Neural cell (in vitro differentiated cells): ENCODE measurements around the gene SMIM38.

Experiments
- EP300 ChIP-seq: fragments of 450-650 bp; conservative IDR thresholded peaks from 2 replicates; pipeline ENCODE4 v1.6.1; 2014; ENCODE audit warnings: antibody characterized with exemption, mild to moderate bottlenecking, moderate library complexity; ENCODE audit not compliant: poor library complexity, severe bottlenecking
- EZH2 ChIP-seq: fragments of 200-600, 300-800 bp; shearing (Covaris generic), sonication (generic); IDR thresholded peaks from 2 replicates; pipeline ENCODE4 v1.6.1; 2014; ENCODE audit warnings: antibody characterized with exemption, low read length, borderline replicate concordance, mild to moderate bottlenecking; ENCODE audit not compliant: insufficient read depth, poor library complexity, severe bottlenecking
- MXI1 ChIP-seq: fragments of 450-650 bp; conservative IDR thresholded peaks from 2 replicates; pipeline ENCODE4 v1.6.1; 2014; ENCODE audit warnings: antibody characterized with exemption, mild to moderate bottlenecking; ENCODE audit not compliant: poor library complexity, severe bottlenecking
- POLR2AphosphoS5 ChIP-seq: IDR thresholded peaks from 2 replicates; pipeline ENCODE4 v1.6.1; 2012
- RAD21 ChIP-seq: fragments of 450-650 bp; conservative IDR thresholded peaks from 2 replicates; pipeline ENCODE4 v1.6.1; 2014; ENCODE audit warnings: antibody characterized with exemption, mild to moderate bottlenecking, moderate library complexity
- SMC3 ChIP-seq: fragments of 450-650 bp; conservative IDR thresholded peaks from 2 replicates; pipeline ENCODE4 v1.6.1; 2014; ENCODE audit warnings: antibody characterized with exemption, mild to moderate bottlenecking, moderate library complexity; ENCODE audit not compliant: poor library complexity
- TAF1 ChIP-seq: IDR thresholded peaks from 2 replicates; pipeline ENCODE4 v1.6.1; 2012; ENCODE audit warnings: low read depth
- TF ChIP-seq, protein P1 (sequence below): fragments of 450-650 bp; IDR thresholded peaks from 2 replicates; pipeline ENCODE4 v1.5.1; 2014; ENCODE audit warnings: antibody characterized with exemption, mild to moderate bottlenecking, moderate library complexity; ENCODE audit not compliant: poor library complexity, severe bottlenecking
- TF ChIP-seq, protein P2 (sequence below): IDR thresholded peaks from 2 replicates; pipeline ENCODE4 v1.6.1; 2012; ENCODE audit warnings: borderline replicate concordance

DNA sequence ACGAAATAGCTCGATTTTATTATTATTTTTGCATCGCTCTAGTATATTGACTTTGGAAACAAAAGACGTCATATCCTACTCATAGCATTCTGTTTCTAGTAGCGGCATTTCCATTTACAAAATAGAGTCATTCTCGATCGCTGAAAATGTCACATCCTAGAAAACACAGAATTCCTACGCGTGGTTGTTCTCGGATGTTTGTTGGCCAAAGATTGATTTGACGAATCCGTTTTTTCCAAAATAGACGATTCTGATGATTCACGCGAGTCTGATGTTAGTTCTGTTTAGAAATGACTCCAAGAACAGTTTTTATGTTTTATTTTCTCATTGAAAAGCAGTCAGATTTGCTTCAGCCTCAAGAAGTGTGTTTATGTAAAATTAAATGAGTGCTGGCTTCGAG is 47.6 kb downstream of the SMIM38 start:
- no peak for TF ChIP-seq TAF1
- no peak for TF ChIP-seq EZH2
- no peak for TF ChIP-seq EP300
- TF ChIP-seq, protein P1, sequence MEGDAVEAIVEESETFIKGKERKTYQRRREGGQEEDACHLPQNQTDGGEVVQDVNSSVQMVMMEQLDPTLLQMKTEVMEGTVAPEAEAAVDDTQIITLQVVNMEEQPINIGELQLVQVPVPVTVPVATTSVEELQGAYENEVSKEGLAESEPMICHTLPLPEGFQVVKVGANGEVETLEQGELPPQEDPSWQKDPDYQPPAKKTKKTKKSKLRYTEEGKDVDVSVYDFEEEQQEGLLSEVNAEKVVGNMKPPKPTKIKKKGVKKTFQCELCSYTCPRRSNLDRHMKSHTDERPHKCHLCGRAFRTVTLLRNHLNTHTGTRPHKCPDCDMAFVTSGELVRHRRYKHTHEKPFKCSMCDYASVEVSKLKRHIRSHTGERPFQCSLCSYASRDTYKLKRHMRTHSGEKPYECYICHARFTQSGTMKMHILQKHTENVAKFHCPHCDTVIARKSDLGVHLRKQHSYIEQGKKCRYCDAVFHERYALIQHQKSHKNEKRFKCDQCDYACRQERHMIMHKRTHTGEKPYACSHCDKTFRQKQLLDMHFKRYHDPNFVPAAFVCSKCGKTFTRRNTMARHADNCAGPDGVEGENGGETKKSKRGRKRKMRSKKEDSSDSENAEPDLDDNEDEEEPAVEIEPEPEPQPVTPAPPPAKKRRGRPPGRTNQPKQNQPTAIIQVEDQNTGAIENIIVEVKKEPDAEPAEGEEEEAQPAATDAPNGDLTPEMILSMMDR = no peak
- TF ChIP-seq, protein P2, sequence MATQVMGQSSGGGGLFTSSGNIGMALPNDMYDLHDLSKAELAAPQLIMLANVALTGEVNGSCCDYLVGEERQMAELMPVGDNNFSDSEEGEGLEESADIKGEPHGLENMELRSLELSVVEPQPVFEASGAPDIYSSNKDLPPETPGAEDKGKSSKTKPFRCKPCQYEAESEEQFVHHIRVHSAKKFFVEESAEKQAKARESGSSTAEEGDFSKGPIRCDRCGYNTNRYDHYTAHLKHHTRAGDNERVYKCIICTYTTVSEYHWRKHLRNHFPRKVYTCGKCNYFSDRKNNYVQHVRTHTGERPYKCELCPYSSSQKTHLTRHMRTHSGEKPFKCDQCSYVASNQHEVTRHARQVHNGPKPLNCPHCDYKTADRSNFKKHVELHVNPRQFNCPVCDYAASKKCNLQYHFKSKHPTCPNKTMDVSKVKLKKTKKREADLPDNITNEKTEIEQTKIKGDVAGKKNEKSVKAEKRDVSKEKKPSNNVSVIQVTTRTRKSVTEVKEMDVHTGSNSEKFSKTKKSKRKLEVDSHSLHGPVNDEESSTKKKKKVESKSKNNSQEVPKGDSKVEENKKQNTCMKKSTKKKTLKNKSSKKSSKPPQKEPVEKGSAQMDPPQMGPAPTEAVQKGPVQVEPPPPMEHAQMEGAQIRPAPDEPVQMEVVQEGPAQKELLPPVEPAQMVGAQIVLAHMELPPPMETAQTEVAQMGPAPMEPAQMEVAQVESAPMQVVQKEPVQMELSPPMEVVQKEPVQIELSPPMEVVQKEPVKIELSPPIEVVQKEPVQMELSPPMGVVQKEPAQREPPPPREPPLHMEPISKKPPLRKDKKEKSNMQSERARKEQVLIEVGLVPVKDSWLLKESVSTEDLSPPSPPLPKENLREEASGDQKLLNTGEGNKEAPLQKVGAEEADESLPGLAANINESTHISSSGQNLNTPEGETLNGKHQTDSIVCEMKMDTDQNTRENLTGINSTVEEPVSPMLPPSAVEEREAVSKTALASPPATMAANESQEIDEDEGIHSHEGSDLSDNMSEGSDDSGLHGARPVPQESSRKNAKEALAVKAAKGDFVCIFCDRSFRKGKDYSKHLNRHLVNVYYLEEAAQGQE = no peak
- TF ChIP-seq POLR2AphosphoS5 = no peak
- no peak for TF ChIP-seq RAD21
- no peak for TF ChIP-seq SMC3
- no peak for TF ChIP-seq MXI1
